SK-N-SH (cell line): Measurements from ENCODE around the gene ZNF774.

ENCODE experiments used
- JUND ChIP-seq: IDR thresholded peaks from 2 replicates; pipeline ENCODE4 v1.4.0; 2012
- REST ChIP-seq: IDR thresholded peaks from 2 replicates; pipeline ENCODE4 v1.6.1; 2012; ENCODE audit warnings: mild to moderate bottlenecking, low read depth, low read length, moderate library complexity
- SMC3 ChIP-seq: IDR thresholded peaks from 2 replicates; pipeline ENCODE4 v1.6.1; 2012; ENCODE audit warnings: low read depth, low read length, improper control_type of control experiment

GRCh38 chr15:90376789-90377188 lies 24.7 kb downstream of the ZNF774 start:
- TF ChIP-seq REST (no peak), SMC3 (no peak), JUND (no peak)
